NAMALWA (cell line): Measurements from ENCODE around the gene ATP6V1A.
A peak's percentile ranks its signal among the peaks of the same experiment; 100 is the strongest.

Source experiments
- DNase-seq: peaks from one replicate; pipeline ENCODE4 v3.0.0-alpha.2; 2015; ENCODE audit warnings: low spot score

The ATP6V1A gene

DNA sequence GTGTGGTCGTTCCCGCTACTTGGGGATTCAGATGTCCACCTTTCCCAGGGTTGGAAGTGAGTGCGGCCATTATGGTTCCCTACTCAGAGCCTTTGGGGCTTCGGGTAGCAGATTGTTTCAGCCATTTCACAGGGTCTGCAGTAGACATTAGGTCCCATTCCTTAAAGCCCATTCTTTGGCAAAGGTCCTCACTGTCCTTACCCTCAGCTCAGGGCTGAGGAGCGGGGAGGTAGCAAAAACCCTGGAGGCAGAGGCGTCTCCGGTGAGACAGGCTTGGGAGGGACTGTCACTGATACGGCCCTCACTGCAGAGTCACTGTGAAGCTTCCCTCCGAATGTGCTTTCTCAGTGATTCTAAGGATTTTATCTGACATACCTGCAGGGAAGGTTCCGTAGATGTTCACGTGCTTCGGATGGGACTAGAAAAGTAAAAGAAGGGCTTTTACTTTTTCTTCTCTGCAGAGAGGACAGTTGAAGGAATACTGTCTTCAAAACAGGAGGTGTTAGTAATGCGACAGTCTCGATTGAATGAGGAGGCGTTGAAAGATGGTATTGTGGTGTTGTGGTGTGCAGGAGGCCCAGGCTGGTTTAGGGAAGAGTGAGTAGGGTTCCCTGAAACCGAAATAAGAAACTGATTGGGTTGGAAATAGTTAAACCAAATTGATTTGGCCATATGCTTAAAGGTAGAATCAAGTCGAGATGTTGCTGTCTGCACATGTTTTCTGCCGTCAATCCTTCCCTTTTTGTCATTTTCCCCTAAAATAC, 630 bp downstream of the ATP6V1A start:
- DNase-seq: peak; percentile 53

DNA sequence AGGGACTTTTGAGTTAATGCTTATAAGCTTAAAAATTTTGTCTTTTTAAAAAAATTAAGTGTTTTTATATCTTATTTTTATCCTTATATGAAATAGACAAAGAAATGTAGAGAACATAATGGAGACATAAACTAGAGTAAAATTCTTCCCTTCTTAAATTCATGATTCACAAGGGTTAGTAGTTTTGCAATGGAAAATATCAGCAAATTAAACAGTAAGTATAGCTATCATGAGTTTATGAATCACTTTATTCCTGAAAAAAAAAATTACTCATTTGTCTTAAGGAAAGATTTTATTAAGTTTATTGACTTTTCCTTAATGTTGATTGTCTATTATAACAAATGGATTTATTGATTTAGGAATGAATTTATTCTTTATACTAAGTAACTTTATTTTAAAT, 4.3 kb downstream of the ATP6V1A start:
- no peak for DNase-seq

DNA sequence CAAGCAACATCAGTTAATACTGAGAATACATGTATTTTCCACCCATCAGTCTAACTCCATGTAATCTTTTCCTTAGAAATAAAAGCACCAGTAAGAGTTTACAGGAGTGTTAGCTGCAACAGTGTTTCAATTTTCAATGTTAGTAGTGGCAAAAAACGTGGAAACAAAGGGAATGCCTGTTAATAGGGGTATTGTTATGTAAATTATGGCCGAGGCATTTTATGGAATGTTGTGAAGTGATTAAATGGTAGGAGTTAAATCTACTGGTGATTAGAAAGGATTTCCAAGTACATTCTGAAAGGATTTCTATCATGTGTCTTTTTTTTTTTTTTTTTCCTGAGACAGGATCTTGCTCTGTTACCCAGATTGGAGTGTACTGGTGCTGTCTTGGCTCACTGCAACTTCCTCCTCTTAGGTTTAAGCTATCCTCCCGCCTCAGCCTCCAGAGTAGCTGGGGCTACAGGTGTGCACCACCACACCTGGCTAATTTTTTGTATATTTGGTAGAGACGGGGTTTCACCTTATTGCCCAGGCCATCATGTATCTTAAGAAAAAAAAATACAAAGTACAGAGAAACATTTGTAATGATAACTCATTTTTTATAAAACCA, 6.6 kb downstream of the ATP6V1A start:
- no peak for DNase-seq

GRCh38 chr3:113754494-113755159, 7.8 kb downstream of the ATP6V1A start:
- peak; percentile 39 for DNase-seq

DNA sequence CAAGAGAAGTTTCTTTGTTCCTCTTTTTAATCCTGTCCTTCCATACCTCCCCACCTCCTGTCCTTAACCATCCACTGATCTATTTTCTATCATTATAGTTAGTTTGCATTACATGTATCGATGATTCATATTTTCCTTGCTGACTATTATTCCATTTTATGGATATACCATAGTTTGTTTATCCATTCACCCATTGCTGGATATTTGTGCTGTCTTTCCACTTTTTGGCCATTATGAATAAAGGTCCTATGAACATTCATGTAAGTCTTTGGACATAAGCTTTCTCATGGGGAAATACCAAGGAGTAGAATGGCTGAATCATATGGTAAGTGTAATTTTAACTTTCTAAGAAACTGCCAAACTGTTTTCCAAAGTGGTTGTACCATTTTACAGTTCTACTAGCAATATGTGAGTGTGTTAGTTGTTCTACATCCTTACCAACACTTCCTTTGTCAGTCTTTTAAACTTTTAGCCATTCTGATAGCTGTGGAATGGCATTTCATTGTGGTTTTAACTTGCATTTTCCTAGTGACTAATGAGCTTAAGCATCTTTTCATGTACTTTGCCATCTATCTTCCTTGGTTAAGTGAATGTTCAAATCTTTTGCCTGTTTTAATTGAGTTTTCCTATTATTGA, 11.7 kb downstream of the ATP6V1A start:
- DNase-seq: no peak

- no peak for DNase-seq
Measured at GRCh38 chr3:113764698-113765097, 17.9 kb downstream of the ATP6V1A start.

DNA sequence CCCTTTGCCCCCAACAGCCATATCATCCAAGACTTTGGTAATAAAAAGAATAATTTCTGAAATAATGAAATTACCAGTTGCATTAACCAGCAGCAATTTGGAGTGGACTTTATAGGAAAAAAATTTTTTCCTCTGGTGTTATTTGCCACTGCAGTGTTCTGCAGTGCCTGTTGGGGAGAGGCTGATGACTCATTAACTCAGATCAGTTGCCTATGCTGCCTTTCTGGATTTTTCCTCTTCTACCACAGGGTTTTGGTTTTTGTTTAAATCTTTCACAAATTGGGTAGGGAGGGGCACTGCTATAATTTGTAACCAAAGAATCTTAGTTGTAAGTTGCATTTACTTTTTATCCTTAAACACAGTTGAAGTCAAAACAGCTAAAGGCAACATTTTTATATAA, 22.7 kb downstream of the ATP6V1A start:
- DNase-seq: no peak

DNA sequence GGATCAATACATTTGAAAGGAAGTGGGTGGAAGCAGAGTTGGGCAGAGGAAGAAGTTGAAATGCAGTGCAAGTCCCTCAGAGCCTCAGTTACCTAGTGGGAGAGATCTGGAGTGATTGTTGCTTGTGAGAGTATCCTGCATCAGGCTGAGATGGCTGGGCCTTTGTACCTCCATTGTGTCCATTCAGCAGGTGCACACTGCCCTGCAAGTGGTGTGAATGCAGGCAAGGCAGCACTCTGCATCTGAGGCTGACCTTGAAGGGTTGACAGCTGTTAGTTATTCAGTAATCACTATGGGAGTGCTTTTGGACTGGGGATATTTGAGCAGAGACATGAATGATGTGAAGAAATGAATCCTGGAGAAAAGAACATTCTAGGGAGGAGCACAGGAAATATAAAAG, 25.2 kb downstream of the ATP6V1A start:
- no peak for DNase-seq

- DNase-seq: no peak
Measured at GRCh38 chr3:113773381-113773780, 26.5 kb downstream of the ATP6V1A start.

- no peak for DNase-seq
Measured at GRCh38 chr3:113775516-113775915, 28.7 kb downstream of the ATP6V1A start.

DNA sequence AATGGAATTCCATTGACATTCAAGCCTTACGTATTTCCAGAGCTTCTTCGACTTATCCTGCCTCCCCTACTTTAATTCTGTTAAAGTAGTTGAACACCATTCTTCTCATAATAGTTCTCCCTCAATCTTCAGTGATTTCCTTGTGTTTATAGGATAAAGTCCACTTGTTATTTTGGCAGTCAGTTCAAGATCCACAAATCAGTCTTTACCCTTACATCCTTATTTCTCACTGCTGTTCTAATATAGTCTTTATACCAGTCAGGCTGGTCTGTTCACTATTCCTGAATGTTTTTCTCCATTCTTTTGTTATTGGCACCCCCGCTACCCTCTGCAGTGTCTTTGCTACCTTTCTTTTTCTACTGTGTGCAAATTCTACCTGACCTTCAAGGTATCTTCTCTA, 29.7 kb downstream of the ATP6V1A start:
- no peak for DNase-seq

GRCh38 chr3:113783463-113783862, 36.6 kb downstream of the ATP6V1A start:
- peak; percentile 54 for DNase-seq

DNA sequence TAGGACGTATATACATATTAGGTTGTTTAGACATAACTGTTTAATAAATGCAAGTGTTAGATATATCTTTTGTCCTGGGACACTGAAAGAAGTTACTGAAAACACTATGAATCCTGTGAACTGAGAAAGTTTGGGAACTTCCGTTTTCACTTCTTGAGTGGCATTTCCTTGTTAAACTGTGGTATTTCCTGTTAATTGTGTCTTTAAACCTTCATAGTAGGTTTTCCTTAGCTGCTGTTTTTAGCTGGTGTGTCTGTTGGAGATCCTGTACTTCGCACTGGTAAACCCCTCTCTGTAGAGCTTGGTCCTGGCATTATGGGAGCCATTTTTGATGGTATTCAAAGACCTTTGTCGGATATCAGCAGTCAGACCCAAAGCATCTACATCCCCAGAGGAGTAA, 37.1 kb downstream of the ATP6V1A start:
- DNase-seq: no peak

- no peak for DNase-seq
Measured at GRCh38 chr3:113791381-113791780, 44.5 kb downstream of the ATP6V1A start.

DNA sequence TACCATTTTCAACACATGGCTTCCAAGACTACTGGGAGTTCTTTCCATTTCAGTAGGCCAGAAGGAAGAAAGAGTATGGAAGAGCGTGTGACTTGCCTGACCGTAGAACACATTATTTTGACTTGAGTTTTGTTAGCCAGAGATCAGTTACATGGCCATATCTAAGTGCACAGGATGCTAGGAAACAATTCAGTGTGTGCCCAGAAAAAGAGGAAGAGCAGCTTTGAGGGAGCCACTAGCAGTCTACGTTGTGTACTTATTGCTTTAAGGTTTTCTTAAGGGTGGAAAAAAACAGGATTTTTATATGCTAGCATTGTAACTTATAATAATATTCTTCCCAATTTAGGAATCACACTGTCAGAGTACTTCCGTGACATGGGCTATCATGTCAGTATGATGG, 47.7 kb downstream of the ATP6V1A start:
- DNase-seq: no peak

DNA sequence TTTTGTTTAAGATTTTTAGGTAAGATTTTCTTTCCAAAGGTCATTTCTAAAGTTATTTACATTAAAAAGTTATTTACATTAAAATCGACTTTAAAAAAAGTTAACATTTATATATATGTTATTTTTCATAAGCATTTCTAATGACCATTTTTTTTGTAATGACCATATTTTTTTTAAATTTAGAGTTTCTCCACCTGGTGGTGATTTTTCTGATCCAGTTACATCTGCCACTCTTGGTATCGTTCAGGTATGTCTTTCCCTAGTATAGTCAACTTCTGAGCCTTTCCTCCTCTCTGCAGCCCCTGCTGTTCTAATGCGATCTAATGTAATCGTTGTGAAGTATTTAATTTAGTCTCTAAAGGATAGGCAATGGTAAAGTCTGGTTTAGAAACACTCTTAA, 48.9 kb downstream of the ATP6V1A start:
- DNase-seq: no peak

DNA sequence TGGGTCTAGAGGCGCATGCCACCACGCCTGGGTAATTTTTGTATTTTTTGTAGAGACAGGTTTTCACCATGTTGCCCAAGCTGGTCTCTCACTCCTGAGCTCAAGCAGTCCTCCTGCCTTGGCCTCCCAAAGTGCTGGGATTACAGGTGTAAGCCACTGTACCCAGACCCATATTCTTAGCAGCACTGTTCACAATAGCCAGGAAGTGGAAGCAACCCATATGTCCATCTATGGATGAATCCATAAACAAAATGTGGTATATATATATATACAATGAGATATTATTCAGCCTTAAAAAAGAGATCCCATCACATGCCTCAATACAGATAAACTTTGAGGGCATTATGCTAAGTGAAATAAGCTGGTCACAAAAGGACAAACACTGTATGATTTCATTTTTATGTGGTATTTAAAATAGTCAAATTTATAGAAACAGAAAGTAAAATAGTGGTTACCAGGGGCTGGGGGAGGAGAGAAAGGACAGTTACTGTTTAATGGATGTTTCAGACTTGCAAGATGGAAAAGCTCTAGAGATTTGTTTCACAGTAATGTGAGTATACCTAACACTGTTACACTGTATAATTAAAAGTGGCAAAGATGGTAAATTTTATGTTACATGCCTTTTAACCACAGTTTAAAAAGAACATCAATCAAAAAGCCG, 56.1 kb downstream of the ATP6V1A start:
- DNase-seq: no peak

GRCh38 chr3:113804661-113805060, 57.8 kb downstream of the ATP6V1A start:
- no peak for DNase-seq

DNA sequence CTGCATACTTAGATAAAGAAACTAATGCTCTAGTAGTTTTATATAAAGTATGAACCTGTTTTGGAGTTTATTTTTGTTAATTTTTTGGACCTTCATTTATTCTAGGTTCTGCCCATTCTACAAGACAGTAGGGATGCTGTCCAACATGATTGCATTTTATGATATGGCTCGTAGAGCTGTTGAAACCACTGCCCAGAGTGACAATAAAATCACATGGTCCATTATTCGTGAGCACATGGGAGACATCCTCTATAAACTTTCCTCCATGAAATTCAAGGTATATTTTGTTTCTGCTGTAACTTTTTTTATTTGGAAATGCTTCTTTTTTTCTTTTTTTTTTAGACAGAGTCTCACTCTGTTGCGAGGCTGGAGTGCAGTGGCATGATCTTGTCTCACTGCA, 58.4 kb downstream of the ATP6V1A start:
- DNase-seq: no peak

DNA sequence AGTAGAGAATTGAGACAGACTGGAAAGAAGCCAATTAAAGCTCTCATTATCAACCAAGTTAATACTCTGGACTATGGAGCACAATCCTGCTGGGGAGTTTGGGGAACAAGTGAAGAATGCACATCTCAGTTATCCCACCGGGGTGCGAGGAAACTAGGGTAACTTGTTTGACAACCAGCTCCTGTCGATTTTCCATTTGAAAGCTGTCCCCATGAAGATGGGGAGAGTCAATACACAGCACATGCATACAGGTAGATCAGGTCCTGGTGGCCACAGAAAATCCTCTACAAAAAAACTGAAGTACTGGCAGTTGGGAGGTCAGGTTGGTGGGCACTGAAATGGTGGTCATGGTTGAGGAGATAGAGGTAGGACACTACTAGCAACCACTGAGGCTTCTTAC, 66.0 kb downstream of the ATP6V1A start:
- no peak for DNase-seq

- no peak for DNase-seq
Measured at GRCh38 chr3:113819866-113820265, 73.0 kb downstream of the ATP6V1A start.

DNA sequence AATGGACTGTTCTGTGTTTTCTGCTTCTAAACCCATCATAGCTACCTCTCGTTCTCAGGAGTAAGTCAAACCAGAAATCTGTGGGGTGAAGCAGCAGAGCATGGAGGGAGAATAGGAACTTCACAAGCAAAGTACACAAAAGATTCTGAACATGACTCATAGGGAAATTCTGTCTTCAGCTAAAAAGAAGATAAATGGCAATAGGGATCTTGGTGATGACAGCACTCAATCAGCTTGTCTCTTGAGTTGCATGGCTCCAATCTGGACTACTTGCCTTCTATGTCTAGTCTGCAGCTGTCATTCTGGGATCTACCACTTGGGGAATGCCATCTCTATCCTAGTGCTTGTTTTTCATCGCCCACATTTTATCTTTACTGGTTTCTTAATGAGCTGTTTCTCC, 78.3 kb downstream of the ATP6V1A start:
- peak; percentile 32 for DNase-seq
